NCI-H1048 (cell line): ENCODE results near the gene HJURP.

Experiments used
- DNase-seq: peaks from one replicate; lab custom pipeline; 2025; lab: John Stamatoyannopoulos, UW

The HJURP gene

GRCh38 chr2:233815861-233816260 lies 38.5 kb downstream of the HJURP start:
- no peak for DNase-seq

GRCh38 chr2:233814056-233814835 lies 40.1 kb downstream of the HJURP start:
- DNase-seq, result no peak

- DNase-seq, result no peak
These were observed 40.9 kb downstream of the HJURP start for GRCh38 chr2:233813236-233814055.

GRCh38 chr2:233811732-233812131 lies 42.6 kb downstream of the HJURP start:
- DNase-seq, result no peak

- no peak for DNase-seq
These were observed 43.2 kb downstream of the HJURP start for GRCh38 chr2:233811087-233811486.

GRCh38 chr2:233810385-233810784 lies 44.0 kb downstream of the HJURP start:
- DNase-seq, result no peak

GRCh38 chr2:233807966-233808935 lies 46.1 kb downstream of the HJURP start:
- DNase-seq, result no peak

GRCh38 chr2:233807215-233807865 lies 47.0 kb downstream of the HJURP start:
- no peak for DNase-seq

GRCh38 chr2:233803994-233804393 lies 50.3 kb downstream of the HJURP start:
- no peak for DNase-seq

- DNase-seq, result no peak
These were observed 50.9 kb downstream of the HJURP start for GRCh38 chr2:233803292-233803911.

GRCh38 chr2:233802132-233802815 lies 52.1 kb downstream of the HJURP start:
- no peak for DNase-seq

GRCh38 chr2:233801357-233802131 lies 52.8 kb downstream of the HJURP start:
- no peak for DNase-seq

- DNase-seq, result no peak
These were observed 54.1 kb downstream of the HJURP start for GRCh38 chr2:233800208-233800607.

GRCh38 chr2:233799716-233800115 lies 54.6 kb downstream of the HJURP start:
- DNase-seq, result no peak

- DNase-seq, result no peak
These were observed 55.2 kb downstream of the HJURP start for GRCh38 chr2:233799087-233799665.

GRCh38 chr2:233798335-233799086 lies 55.8 kb downstream of the HJURP start:
- no peak for DNase-seq

GRCh38 chr2:233796254-233796653 lies 58.1 kb downstream of the HJURP start:
- no peak for DNase-seq

GRCh38 chr2:233795735-233796171 lies 58.6 kb downstream of the HJURP start:
- DNase-seq, result no peak
